Urinary bladder (tissue), 4 donors: Measurements from ENCODE around the gene LRP8. TPM values are rescaled to one million over a fixed set of nuclear protein-coding genes. Genes with fewer than 3 reads are reported as not detected.
"Not testable (repeated sequence)": the region's sequence is repeated elsewhere in the genome, so short reads cannot be mapped to it uniquely, and the experiment has no call there.

Experiments
- DNase-seq: peaks from one replicate; pipeline ENCODE4 v3.0.0-alpha.2; 2015; ENCODE audit errors: extremely low spot score
- H3K27ac ChIP-seq: one replicate; pipeline ENCODE4 v1.5.1; 2013; ENCODE audit warnings: low read depth, mild to moderate bottlenecking, moderate library complexity
- H3K36me3 ChIP-seq: one replicate; pipeline ENCODE4 v1.6.1; 2013; ENCODE audit warnings: mild to moderate bottlenecking, moderate library complexity; ENCODE audit not compliant: insufficient read depth
- H3K4me1 ChIP-seq: one replicate; pipeline ENCODE4 v1.6.1; 2013; ENCODE audit warnings: mild to moderate bottlenecking, moderate library complexity; ENCODE audit not compliant: insufficient read depth
- H3K4me3 ChIP-seq: one replicate; pipeline ENCODE4 v1.5.1; 2013; ENCODE audit warnings: low read depth, low read length
- WGBS: extraction: QIAGEN DNeasy Blood & Tissue Kit; methylation state at CpG from one replicate; pipeline ENCODE4 v1.1.7; 2013; 5-methylcytosine and 5-hydroxymethylcytosine counted together
- polyA plus RNA-seq: library from polyadenylated mRNA; stranded (reverse); fragments of 200-250 nt; gene quantifications from one replicate; pipeline ENCODE4 v1.2.3, GENCODE V29; 2013
- total RNA-seq: library from RNA; depleted of rRNA; stranded (reverse); fragments of >200 nt; gene quantifications from one replicate; pipeline ENCODE4 v1.2.3, GENCODE V29; 2014
- donor health status: healthy with polysubstance abuse.
- donor health status: healthy.

LRP8 gene
- total and polyA plus RNA-seq, 2 donors: 2.3 to 3.8 TPM

DNA sequence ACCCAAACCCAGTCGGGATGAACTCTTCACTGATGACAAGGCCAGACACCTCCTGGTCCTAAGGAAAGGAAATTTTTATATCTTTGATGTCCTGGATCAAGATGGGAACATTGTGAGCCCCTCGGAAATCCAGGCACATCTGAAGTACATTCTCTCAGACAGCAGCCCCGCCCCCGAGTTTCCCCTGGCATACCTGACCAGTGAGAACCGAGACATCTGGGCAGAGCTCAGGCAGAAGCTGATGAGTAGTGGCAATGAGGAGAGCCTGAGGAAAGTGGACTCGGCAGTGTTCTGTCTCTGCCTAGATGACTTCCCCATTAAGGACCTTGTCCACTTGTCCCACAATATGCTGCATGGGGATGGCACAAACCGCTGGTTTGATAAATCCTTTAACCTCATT is 117.5 kb downstream of the LRP8 start:
- Histone ChIP-seq H3K27ac (no peak overlapping the region), H3K4me3 (no peak overlapping the region), H3K4me1 (no peaks in the 10 kb centered on the region), H3K36me3 (no peaks in the 10 kb centered on the region)
- WGBS: 91% methylated on average over 7 of the region's 7 CpGs
- no peak for DNase-seq

DNA sequence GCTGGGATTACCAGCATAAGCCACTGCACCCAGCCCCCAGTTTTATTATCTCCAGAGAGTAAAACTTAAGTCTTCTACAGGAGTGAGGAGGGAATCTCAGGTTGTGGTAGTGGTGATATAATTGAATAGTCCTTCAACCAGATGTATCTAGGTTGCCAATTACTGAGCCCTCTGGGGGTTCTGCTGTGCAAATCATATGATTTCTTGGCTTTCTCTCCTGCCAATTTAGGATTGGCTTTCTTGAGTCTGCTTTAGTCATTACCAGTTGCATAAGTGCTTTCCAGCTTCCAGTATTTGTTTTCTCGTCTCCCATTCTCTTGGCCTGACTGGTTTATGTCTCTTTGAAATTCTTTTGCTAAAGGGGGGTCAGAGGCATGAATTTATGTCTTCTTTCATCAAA is 120.1 kb downstream of the LRP8 start:
- DNase-seq: no peak
- no peak overlapping the region for H3K4me3 ChIP-seq
- H3K27ac ChIP-seq: no peak overlapping the region
- 76% methylated on average over 1 of the region's 1 CpG for WGBS
- no peaks in the 10 kb centered on the region for H3K4me1 ChIP-seq
- H3K36me3 ChIP-seq: peaks cover 3% of the 10 kb centered on the region

DNA sequence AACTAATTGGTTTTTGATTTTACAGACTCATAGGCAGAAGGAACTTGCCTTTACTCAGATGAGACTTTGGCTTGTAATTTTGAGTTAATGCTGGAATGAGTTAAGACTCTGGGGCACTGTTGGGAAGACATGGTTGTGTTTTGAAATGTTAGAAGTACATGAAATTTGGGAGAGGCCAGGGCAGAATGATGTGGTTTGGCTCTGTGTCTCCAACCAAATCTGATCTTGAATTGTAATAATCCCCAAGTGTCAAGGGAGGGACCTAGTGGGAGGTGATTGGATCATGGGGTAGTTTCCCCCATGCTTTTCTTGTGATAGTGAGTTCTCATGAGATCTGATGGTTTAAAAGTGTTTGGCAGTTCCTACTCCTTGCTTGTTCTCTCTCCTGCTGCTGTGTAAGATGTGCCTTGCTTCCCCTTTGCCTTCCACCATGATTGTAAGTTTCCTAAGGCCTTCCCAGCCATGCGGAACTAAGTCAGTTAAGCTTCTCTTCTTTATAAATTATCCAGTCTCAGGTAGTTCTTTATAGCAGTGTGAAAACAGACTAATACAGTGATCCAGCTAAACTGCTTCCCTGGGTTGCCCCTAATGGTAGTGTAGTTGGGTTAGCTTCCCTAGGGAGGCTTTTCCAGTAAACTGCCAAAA is 121.0 kb downstream of the LRP8 start:
- no peak overlapping the region for H3K4me3 ChIP-seq
- 95% methylated on average over 1 of the region's 1 CpG for WGBS
- peaks cover 3% of the 10 kb centered on the region for H3K36me3 ChIP-seq
- no peaks in the 10 kb centered on the region for H3K4me1 ChIP-seq
- no peak overlapping the region for H3K27ac ChIP-seq
- no peak for DNase-seq

DNA sequence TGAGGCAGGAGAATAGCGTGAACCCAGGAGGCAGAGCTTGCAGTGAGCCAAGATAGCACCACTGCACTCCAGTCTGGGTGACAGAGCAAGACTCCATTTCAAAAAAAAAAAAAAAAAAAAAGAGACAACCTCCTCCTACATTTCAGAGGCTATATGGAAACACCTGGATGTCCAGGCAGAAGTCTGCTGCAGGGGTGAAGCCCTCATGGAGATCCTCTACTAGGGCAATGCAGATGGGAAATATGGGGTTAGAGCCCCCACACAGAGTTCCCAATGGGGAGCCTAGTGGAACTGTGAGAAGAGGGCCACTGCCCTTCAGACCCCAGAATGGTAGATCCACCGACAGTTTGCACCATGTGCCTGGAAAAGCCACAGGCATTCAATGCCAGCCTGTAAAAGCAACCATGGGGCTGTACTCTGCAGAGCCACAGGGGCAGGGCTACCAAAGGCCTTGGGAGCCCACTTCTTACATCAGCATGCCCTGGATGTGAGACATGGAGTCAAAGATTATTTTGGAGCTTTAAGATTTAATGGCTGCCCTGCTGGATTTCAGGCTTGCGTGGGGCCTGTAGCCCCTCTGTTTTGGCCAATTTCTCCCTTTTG is 121.7 kb downstream of the LRP8 start:
- not testable (repeated sequence) for H3K4me3 ChIP-seq, H3K27ac ChIP-seq, H3K36me3 ChIP-seq, DNase-seq, H3K4me1 ChIP-seq
- WGBS: 98% methylated on average over 3 of the region's 3 CpGs

DNA sequence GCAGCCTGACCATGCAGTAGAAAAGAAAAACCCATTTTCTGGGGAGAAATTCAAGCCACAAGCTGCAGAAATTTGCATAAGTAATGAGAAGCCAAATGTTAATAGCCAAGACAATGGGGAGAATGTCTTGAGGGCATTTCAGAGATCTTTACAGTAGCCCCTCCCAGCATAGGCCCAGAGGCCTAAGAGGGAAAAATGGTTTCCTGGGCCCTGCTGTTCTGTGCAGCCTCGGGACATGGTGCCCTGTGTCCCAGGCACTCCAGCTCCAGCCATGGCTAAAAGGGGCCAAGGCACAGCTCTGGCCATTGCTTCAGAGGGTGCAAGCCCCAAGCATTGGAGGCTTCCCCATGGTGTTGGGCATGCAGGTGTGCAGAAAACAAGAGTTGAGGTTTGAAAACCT is 122.4 kb downstream of the LRP8 start:
- not testable (repeated sequence) for DNase-seq, H3K4me1 ChIP-seq, H3K27ac ChIP-seq, H3K36me3 ChIP-seq, H3K4me3 ChIP-seq
- WGBS: 97% methylated on average over 1 of the region's 1 CpG

DNA sequence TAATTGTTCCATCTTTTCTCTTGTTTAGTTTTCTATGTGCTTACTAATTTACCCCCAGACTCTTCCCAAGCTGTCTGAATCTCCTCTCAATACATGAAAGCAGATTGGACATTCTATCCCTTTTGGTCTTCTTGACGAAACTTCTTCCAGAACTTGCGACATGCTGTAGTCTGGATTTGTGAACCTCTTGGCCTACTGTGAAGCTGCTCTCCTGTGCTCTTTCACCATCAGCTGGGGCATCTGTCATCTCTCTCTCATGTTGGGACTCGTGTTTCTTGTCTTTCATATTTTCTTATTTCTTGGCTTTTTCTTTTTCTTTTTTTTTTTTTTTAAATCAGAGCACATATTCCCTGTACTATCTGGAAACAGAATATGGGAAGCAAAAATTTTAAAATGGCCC is 124.4 kb downstream of the LRP8 start:
- DNase-seq: no peak
- Histone ChIP-seq H3K4me1 (no peaks in the 10 kb centered on the region), H3K36me3 (peaks cover 3% of the 10 kb centered on the region), H3K27ac (no peak overlapping the region), H3K4me3 (no peak overlapping the region)
- 95% methylated on average over 3 of the region's 3 CpGs for WGBS

DNA sequence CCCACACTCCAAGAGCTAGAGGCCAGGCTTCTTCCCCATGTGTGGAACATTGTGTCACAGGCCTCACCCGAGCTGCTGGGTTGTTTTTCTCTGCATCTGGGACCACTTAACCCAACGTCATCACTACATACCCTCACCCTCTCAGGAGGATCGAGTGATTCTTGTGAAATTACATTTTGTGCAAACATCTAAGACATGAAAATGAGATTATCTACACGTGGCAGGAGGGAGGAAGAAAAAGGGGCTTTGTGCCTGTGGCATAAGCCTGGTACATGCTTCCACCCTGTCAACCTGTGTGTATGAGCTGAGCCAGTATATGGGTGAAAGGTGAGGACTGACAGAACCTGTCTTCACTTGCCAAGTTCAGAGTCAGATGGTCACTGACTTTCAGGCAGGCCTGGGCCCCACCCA is 129.6 kb downstream of the LRP8 start:
- no peak for DNase-seq
- 39% methylated on average over 4 of the region's 4 CpGs for WGBS
- no peak overlapping the region for H3K4me3 ChIP-seq
- H3K27ac ChIP-seq: peak overlapping the region; percentile 11
- no peaks in the 10 kb centered on the region for H3K36me3 ChIP-seq
- H3K4me1 ChIP-seq: no peaks in the 10 kb centered on the region

DNA sequence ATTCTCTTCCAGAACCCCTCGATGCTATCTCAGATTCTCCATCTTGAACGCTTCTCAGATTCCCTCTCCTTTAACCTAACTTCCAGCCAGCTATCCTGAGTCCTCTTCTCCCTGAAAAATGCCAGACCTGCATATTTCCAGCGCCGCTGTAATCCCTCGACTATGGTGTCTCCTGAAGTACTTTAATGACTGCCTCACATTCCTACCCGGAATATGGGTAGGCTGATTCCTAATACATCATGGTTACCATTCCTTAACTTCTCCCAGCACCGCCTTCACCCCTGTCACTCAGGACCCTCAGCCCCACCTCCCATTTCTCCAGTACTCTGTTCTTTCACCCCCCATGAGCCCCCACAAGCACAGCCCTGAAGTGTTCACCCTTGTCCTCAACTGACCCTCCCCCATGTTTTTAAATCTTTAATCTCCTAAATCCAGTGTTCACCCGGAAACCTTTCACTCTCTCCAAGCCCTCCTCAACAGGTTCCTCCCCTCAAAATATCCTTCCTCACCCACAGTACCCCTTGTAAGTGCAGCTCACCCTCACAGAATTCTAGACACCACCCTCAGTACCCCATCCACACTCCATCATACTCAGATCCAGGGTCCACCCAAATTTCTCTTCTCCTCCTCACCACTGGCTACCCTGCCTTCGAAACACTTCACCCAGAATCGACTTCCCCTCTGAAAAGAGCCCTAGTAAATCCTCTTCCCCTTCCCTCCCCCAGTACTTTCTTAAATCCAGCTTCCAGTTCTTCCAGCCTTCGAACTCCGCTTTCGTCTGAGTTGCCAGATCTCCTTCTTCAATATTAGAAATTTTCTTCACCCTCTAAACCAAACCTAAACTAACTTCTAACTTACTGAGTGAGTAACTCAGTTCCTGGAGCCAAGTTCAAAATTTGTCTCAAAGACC is 130.3 kb downstream of the LRP8 start:
- Histone ChIP-seq H3K4me1 (no peaks in the 10 kb centered on the region), H3K4me3 (peak overlapping the region; percentile 92), H3K36me3 (no peaks in the 10 kb centered on the region), H3K27ac (peak overlapping the region; percentile 98)
- WGBS: 29% methylated on average over 13 of the region's 13 CpGs
- no peak for DNase-seq

DNA sequence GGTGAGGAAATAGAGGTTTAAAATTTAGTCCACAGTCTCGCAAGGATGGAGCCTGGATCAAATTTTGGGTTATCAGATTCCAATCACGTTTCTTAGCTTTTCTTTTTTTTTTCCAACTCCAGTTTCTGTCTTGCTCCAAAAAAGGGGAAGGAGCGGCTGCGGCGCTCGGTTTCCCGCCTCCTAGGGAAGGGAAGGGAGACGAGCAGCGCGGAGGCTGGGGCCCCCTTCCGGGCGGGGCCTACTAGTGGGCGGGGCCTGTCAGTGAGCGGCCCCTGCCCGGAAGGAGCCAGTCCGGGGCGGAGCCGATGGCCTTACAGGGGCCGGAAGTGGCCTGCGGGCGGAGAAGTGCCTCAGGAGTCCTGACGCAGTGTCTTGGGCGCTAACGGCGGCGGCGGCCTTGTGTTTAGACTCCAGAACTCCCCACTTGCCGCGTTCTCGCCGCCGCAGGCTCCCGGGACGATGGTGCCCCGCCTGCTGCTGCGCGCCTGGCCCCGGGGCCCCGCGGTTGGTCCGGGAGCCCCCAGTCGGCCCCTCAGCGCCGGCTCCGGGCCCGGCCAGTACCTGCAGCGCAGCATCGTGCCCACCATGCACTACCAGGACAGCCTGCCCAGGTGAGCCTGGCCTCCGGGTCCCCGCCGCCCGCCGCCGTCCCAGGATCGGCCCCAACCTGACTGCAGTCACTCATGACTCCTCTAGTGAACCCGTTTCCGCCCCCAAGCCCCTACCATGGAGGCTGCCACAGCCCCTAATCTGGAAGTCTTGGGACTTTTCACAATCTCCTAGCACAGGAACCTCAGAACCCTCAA is 131.2 kb downstream of the LRP8 start, which contains the start of gene CPT2:
TSS of gene CPT2 (plus strand) at position 340 of the 806 bp plus-strand sequence. CDS start at position 460, 120 bp downstream.
- peak; percentile 76 for DNase-seq
- Histone ChIP-seq H3K4me1 (no peaks in the 10 kb centered on the region), H3K36me3 (no peaks in the 10 kb centered on the region), H3K4me3 (peak within 1 kb of the TSS; percentile 92), H3K27ac (peak within 1 kb of the TSS; percentile 98)
- under 1% methylated on average over 57 of the region's 57 CpGs for WGBS

DNA sequence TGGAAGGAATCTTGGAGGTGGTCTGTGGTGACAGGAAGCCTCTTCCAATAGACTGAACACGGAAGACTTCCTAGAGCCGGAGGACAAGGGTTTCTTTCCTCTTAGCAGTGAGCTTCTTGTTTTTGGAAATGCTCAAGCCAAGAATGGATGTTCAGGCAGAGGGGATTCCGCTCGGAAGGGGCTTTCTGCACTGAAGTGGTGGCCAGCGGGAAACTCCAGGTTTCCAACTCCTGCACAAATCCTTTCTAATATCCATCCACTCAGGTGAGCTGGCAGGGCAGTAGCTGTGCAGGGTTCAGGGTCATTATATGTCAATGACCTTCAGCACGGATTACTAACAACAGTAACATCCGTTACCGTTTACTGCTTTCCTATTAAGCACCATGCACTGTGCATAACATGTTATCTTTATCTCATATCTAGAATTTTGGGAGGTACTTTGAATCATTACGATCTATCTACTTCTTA is 131.8 kb downstream of the LRP8 start:
- peak overlapping the region; percentile 92 for H3K4me3 ChIP-seq
- 28% methylated on average over 9 of the region's 9 CpGs for WGBS
- DNase-seq: no peak
- no peaks in the 10 kb centered on the region for H3K36me3 ChIP-seq
- H3K27ac ChIP-seq: no peak overlapping the region
- no peaks in the 10 kb centered on the region for H3K4me1 ChIP-seq

DNA sequence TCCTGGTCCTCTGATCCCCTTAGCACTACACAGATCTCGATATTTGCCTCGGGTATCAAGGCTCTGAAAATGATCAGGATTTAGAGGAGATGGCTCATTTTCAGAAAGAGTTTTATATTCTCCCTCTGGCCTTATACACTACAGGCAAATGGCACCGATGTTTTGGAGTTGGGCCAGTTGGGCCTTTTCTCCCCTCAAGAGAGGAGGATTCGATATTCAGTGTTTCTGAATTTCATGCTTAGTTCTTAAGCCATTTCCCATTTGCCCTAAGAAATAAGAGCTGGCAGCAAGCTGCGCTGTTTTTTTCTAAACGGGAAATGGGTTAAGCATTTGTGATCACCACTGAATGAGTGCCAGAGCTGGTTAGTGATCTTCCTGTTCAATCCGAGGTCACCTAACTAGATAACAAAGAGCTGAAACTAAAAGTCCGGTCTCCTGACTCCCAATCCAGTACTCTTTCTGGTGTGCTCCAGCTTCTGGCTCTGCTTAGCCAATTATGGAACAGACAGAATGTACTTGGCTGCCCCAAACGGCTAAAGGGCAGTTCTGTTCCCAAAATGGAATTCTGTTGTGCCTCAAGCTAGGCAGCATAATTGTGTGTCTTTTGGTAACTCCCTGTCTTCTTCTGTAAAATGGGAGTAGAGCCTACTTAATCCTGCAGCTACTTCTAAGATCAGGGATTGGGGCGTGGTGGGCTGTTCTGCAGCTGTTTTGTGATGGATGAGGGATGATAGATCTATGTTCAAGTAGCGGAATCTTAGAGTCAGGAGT is 132.4 kb downstream of the LRP8 start:
- no peak overlapping the region for H3K27ac ChIP-seq
- WGBS: 71% methylated on average over 11 of the region's 11 CpGs
- H3K36me3 ChIP-seq: no peaks in the 10 kb centered on the region
- no peak for DNase-seq
- H3K4me1 ChIP-seq: no peaks in the 10 kb centered on the region
- no peak overlapping the region for H3K4me3 ChIP-seq
